ENCODE data around the gene RALGAPB.

DNA sequence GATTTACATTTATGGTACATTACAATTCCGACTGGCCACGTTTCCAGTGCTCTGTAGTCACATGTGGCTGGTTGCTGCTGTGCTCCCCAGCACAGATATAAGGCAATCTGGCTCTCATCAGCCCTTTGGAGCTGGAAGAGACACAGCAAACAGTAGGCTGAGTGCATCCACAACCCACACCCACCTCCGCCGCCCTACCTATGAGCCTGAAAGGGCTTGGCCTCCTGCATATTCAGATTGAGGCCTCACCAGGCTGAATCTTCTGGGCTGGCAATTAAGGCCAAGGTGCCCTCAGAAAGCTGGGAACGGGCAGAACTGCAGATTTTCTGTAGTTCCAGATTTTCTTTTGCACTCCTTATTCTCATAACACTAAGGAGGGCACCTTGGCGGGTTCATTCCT, 34.8 kb upstream of the RALGAPB start:
- no peak for TF ChIP-seq NR2C2 (CRISPR knock-in tag; IDR thresholded peaks at IDR 0.05)
- TF ChIP-seq, protein P1, sequence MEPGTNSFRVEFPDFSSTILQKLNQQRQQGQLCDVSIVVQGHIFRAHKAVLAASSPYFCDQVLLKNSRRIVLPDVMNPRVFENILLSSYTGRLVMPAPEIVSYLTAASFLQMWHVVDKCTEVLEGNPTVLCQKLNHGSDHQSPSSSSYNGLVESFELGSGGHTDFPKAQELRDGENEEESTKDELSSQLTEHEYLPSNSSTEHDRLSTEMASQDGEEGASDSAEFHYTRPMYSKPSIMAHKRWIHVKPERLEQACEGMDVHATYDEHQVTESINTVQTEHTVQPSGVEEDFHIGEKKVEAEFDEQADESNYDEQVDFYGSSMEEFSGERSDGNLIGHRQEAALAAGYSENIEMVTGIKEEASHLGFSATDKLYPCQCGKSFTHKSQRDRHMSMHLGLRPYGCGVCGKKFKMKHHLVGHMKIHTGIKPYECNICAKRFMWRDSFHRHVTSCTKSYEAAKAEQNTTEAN (CRISPR knock-in tag; IDR thresholded peaks at IDR 0.05): no peak
